ENCODE measurements around the gene CHCHD3.

The CHCHD3 gene

GRCh38 chr7:132815130-132815529, 266.8 kb downstream of the CHCHD3 start:
- Mint-ChIP-seq H3K27ac (ENCODE audit: low read depth) (no peak overlapping the region), H3K4me1 (peaks cover 6% of the 10 kb centered on the region), H3K4me3 (no peak overlapping the region), H3K27me3 (no peaks in the 10 kb centered on the region), H3K36me3 (ENCODE audit: insufficient read depth) (peaks cover 2% of the 10 kb centered on the region), H3K9me3 (no peaks in the 10 kb centered on the region)
- ATAC-seq (replicated peaks; ENCODE audit: extremely low read depth, poor library complexity, severe bottlenecking): no peak
- DNase-seq (ENCODE audit: low spot score in 2 of 2): no peak

GRCh38 chr7:132810561-132810960, 271.3 kb downstream of the CHCHD3 start:
- DNase-seq (ENCODE audit: low spot score in 2 of 2): no peak
- Mint-ChIP-seq H3K27ac (ENCODE audit: low read depth) (no peak overlapping the region), H3K36me3 (ENCODE audit: insufficient read depth) (no peaks in the 10 kb centered on the region), H3K4me1 (peaks cover 10% of the 10 kb centered on the region), H3K27me3 (no peaks in the 10 kb centered on the region), H3K9me3 (no peaks in the 10 kb centered on the region), H3K4me3 (no peak overlapping the region)
- no peak for ATAC-seq (replicated peaks; ENCODE audit: extremely low read depth, poor library complexity, severe bottlenecking)

- H3K4me3 Mint-ChIP-seq: no peak overlapping the region
- no peaks in the 10 kb centered on the region for H3K27me3 Mint-ChIP-seq
- H3K4me1 Mint-ChIP-seq: peaks cover 10% of the 10 kb centered on the region
- DNase-seq (ENCODE audit: low spot score in 2 of 2): no peak
- no peaks in the 10 kb centered on the region for H3K9me3 Mint-ChIP-seq
- no peaks in the 10 kb centered on the region for H3K36me3 Mint-ChIP-seq (ENCODE audit: insufficient read depth)
- H3K27ac Mint-ChIP-seq (ENCODE audit: low read depth): no peak overlapping the region
- ATAC-seq (replicated peaks; ENCODE audit: extremely low read depth, poor library complexity, severe bottlenecking): no peak
Measured at GRCh38 chr7:132806834-132807233, 275.1 kb downstream of the CHCHD3 start.

- no peaks in the 10 kb centered on the region for H3K9me3 Mint-ChIP-seq
- ATAC-seq (replicated peaks; ENCODE audit: extremely low read depth, poor library complexity, severe bottlenecking) (no peak), DNase-seq (ENCODE audit: low spot score in 2 of 2) (no peak)
- H3K27ac Mint-ChIP-seq (ENCODE audit: low read depth): no peak overlapping the region
- peaks cover 10% of the 10 kb centered on the region for H3K4me1 Mint-ChIP-seq
- H3K36me3 Mint-ChIP-seq (ENCODE audit: insufficient read depth): no peaks in the 10 kb centered on the region
- no peaks in the 10 kb centered on the region for H3K27me3 Mint-ChIP-seq
- no peak overlapping the region for H3K4me3 Mint-ChIP-seq
Measured at GRCh38 chr7:132805766-132806165, 276.1 kb downstream of the CHCHD3 start.

- Mint-ChIP-seq H3K36me3 (ENCODE audit: insufficient read depth) (no peaks in the 10 kb centered on the region), H3K27ac (ENCODE audit: low read depth) (no peak overlapping the region), H3K4me3 (no peak overlapping the region), H3K9me3 (no peaks in the 10 kb centered on the region), H3K27me3 (no peaks in the 10 kb centered on the region), H3K4me1 (peaks cover 10% of the 10 kb centered on the region)
- no peak for ATAC-seq (replicated peaks; ENCODE audit: extremely low read depth, poor library complexity, severe bottlenecking)
- no peak for DNase-seq (ENCODE audit: low spot score in 2 of 2)
Measured at GRCh38 chr7:132804849-132805485, 276.9 kb downstream of the CHCHD3 start.

GRCh38 chr7:132800522-132800921, 281.4 kb downstream of the CHCHD3 start:
- Mint-ChIP-seq H3K4me1 (no peaks in the 10 kb centered on the region), H3K27me3 (no peaks in the 10 kb centered on the region), H3K9me3 (no peaks in the 10 kb centered on the region), H3K4me3 (no peak overlapping the region), H3K36me3 (ENCODE audit: insufficient read depth) (peaks cover 3% of the 10 kb centered on the region), H3K27ac (ENCODE audit: low read depth) (no peak overlapping the region)
- DNase-seq (ENCODE audit: low spot score in 2 of 2) (no peak), ATAC-seq (replicated peaks; ENCODE audit: extremely low read depth, poor library complexity, severe bottlenecking) (no peak)

GRCh38 chr7:132799081-132799413, 282.8 kb downstream of the CHCHD3 start:
- no peak for DNase-seq (ENCODE audit: low spot score in 2 of 2)
- H3K4me3 Mint-ChIP-seq: no peak overlapping the region
- no peaks in the 10 kb centered on the region for H3K9me3 Mint-ChIP-seq
- no peaks in the 10 kb centered on the region for H3K27me3 Mint-ChIP-seq
- H3K4me1 Mint-ChIP-seq: no peaks in the 10 kb centered on the region
- ATAC-seq (replicated peaks; ENCODE audit: extremely low read depth, poor library complexity, severe bottlenecking): no peak
- H3K36me3 Mint-ChIP-seq (ENCODE audit: insufficient read depth): peaks cover 3% of the 10 kb centered on the region
- H3K27ac Mint-ChIP-seq (ENCODE audit: low read depth): no peak overlapping the region

GRCh38 chr7:132797152-132797551, 284.7 kb downstream of the CHCHD3 start:
- Mint-ChIP-seq H3K27me3 (no peaks in the 10 kb centered on the region), H3K27ac (ENCODE audit: low read depth) (no peak overlapping the region), H3K4me1 (no peaks in the 10 kb centered on the region), H3K4me3 (no peak overlapping the region), H3K9me3 (no peaks in the 10 kb centered on the region), H3K36me3 (ENCODE audit: insufficient read depth) (peaks cover 3% of the 10 kb centered on the region)
- DNase-seq (ENCODE audit: low spot score in 2 of 2) (no peak), ATAC-seq (replicated peaks; ENCODE audit: extremely low read depth, poor library complexity, severe bottlenecking) (no peak)

- Mint-ChIP-seq H3K27me3 (no peaks in the 10 kb centered on the region), H3K36me3 (ENCODE audit: insufficient read depth) (peaks cover 5% of the 10 kb centered on the region), H3K4me1 (no peaks in the 10 kb centered on the region), H3K27ac (ENCODE audit: low read depth) (no peak overlapping the region), H3K4me3 (no peak overlapping the region), H3K9me3 (no peaks in the 10 kb centered on the region)
- DNase-seq (ENCODE audit: low spot score in 2 of 2) (no peak), ATAC-seq (replicated peaks; ENCODE audit: extremely low read depth, poor library complexity, severe bottlenecking) (no peak)
Measured at GRCh38 chr7:132793474-132793873, 288.4 kb downstream of the CHCHD3 start.

GRCh38 chr7:132791036-132791435, 290.9 kb downstream of the CHCHD3 start:
- DNase-seq (ENCODE audit: low spot score in 2 of 2): no peak
- no peaks in the 10 kb centered on the region for H3K27me3 Mint-ChIP-seq
- no peaks in the 10 kb centered on the region for H3K4me1 Mint-ChIP-seq
- no peak for ATAC-seq (replicated peaks; ENCODE audit: extremely low read depth, poor library complexity, severe bottlenecking)
- H3K4me3 Mint-ChIP-seq: no peak overlapping the region
- H3K27ac Mint-ChIP-seq (ENCODE audit: low read depth): no peak overlapping the region
- H3K36me3 Mint-ChIP-seq (ENCODE audit: insufficient read depth): peaks cover 1% of the 10 kb centered on the region
- no peaks in the 10 kb centered on the region for H3K9me3 Mint-ChIP-seq

- Mint-ChIP-seq H3K27ac (ENCODE audit: low read depth) (no peak overlapping the region), H3K36me3 (ENCODE audit: insufficient read depth) (peaks cover 5% of the 10 kb centered on the region), H3K9me3 (no peaks in the 10 kb centered on the region), H3K27me3 (no peaks in the 10 kb centered on the region), H3K4me1 (no peaks in the 10 kb centered on the region), H3K4me3 (no peak overlapping the region)
- no peak for ATAC-seq (replicated peaks; ENCODE audit: extremely low read depth, poor library complexity, severe bottlenecking)
- DNase-seq (ENCODE audit: low spot score in 2 of 2): no peak
Measured at GRCh38 chr7:132790104-132790503, 291.8 kb downstream of the CHCHD3 start.

GRCh38 chr7:132789281-132789680, 292.6 kb downstream of the CHCHD3 start:
- no peaks in the 10 kb centered on the region for H3K9me3 Mint-ChIP-seq
- H3K27ac Mint-ChIP-seq (ENCODE audit: low read depth): no peak overlapping the region
- H3K27me3 Mint-ChIP-seq: no peaks in the 10 kb centered on the region
- no peak overlapping the region for H3K4me3 Mint-ChIP-seq
- H3K4me1 Mint-ChIP-seq: no peaks in the 10 kb centered on the region
- no peak for DNase-seq (ENCODE audit: low spot score in 2 of 2)
- no peak for ATAC-seq (replicated peaks; ENCODE audit: extremely low read depth, poor library complexity, severe bottlenecking)
- H3K36me3 Mint-ChIP-seq (ENCODE audit: insufficient read depth): peaks cover 11% of the 10 kb centered on the region

- Mint-ChIP-seq H3K27ac (ENCODE audit: low read depth) (no peak overlapping the region), H3K27me3 (no peaks in the 10 kb centered on the region), H3K9me3 (no peaks in the 10 kb centered on the region), H3K4me3 (no peak overlapping the region), H3K36me3 (ENCODE audit: insufficient read depth) (peaks cover 18% of the 10 kb centered on the region), H3K4me1 (no peaks in the 10 kb centered on the region)
- no peak for ATAC-seq (replicated peaks; ENCODE audit: extremely low read depth, poor library complexity, severe bottlenecking)
- no peak for DNase-seq (ENCODE audit: low spot score in 2 of 2)
Measured at GRCh38 chr7:132785870-132786269, 296.0 kb downstream of the CHCHD3 start.

- Mint-ChIP-seq H3K27ac (ENCODE audit: low read depth) (no peak overlapping the region), H3K4me1 (no peaks in the 10 kb centered on the region), H3K4me3 (no peak overlapping the region), H3K9me3 (no peaks in the 10 kb centered on the region), H3K27me3 (no peaks in the 10 kb centered on the region), H3K36me3 (ENCODE audit: insufficient read depth) (peaks cover 17% of the 10 kb centered on the region)
- ATAC-seq (replicated peaks; ENCODE audit: extremely low read depth, poor library complexity, severe bottlenecking): no peak
- DNase-seq (ENCODE audit: low spot score in 2 of 2): no peak
Measured at GRCh38 chr7:132784406-132784805, 297.5 kb downstream of the CHCHD3 start.

Measured in central memory CD8-positive, alpha-beta T cell (primary cell).